AG09319 (cell line): ENCODE data around the gene UBE2H.

ENCODE experiments used
- DNase-seq: peaks from one replicate; pipeline ENCODE4 v3.0.0-alpha.2; 2010; ENCODE audit warnings: low read depth; ENCODE audit errors: extremely low read depth
- CTCF ChIP-seq: IDR thresholded peaks from 2 replicates; pipeline ENCODE4 v1.5.1; 2011; ENCODE audit warnings: low read depth, mild to moderate bottlenecking, inconsistent platforms, low read length, moderate library complexity

UBE2H gene

DNA sequence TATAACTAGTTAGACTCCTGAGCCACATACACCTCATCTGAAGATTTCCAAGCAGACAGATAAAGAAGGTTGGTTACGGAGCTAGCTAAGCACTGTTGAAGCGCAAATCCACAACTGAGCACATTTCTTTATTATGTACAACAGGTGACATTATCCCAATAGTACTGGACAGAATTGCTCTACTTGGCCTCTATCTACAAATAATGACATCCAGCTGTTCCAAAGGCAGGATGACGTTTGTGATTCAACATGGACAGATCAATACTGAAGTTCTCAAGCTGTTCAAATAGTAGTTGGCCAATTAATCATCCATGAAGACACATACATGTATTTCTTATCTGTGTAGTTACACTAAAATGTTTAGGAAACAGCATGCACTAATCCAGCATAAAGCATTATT lies 101.0 kb downstream of the UBE2H start:
- DNase-seq = no peak
- no peak for TF ChIP-seq CTCF

- no peak for DNase-seq
- no peak for TF ChIP-seq CTCF
Observed at GRCh38 chr7:129851174-129851573, 101.6 kb downstream of the UBE2H start.

DNA sequence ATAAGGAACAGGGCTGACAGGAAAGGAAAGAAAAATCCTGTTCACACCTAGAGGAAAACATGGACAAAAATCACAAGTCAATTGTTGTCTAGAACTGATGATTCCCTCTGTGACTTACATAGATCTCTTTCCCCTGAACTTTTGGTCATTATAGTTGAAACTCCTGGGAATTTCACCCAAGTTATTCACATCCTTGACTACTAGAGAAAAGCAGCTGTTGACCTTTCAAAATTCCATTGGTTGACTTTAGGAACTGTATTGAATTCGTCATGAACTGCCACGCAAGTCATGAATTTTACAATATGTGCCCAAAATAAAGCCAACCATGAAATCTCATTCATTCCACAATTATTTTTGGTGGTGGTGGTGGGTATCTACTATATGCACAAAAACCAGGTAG lies 104.3 kb downstream of the UBE2H start:
- no peak for DNase-seq
- no peak for TF ChIP-seq CTCF

DNA sequence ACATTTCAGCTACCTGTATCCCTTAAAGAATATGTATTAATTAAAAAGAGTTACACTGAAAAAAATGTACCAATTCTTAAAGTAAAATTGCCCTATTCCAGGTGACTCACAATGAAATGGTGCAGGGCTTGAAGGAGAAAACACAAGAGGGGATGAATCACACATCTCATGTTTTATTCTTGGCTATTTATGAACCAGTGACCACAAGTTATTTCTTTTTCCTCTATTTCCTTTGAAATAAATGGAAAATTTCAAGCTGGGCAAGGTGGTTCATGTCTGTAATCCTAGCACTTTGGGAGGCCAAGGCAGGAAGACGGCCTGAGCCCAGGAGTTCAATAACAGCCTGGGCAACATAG lies 106.8 kb downstream of the UBE2H start:
- DNase-seq = no peak
- TF ChIP-seq CTCF = no peak

DNA sequence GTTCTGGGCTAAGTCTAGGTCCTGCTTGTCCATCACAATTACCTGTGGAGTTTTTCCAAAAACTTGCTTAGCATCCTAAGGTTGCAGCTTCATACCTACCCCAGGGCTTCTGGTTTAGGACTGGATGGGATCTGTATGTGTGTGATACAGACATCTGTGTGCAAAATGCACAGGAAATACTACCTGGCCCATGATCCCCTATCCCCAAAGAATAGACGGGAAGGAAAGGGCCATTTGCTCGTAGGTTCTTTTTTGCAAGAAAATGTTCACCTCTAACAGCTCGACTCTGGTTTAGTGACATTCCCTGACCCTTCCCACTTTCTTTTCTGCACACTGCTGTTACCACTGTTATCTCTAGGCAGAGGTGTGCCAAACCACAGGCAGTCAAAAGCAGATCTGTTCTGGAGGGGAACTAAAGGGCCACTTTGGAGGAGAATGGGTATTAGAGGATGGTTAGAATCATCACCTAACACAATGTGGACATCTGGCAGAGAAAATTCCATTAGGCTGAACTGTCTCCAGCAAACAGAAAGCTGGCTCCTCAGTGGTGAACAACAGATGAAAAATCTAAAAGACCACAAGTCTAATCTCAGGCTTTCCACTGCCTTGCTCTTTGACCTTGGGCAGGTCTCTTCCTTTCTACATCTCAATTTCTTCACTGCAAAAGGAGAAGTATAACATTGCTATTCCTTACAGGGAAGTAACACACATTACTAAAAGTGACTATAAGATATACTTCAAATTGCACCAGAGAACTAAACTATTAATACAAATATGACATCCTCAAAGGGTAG lies 107.4 kb downstream of the UBE2H start:
- TF ChIP-seq CTCF = no peak
- DNase-seq = no peak

DNA sequence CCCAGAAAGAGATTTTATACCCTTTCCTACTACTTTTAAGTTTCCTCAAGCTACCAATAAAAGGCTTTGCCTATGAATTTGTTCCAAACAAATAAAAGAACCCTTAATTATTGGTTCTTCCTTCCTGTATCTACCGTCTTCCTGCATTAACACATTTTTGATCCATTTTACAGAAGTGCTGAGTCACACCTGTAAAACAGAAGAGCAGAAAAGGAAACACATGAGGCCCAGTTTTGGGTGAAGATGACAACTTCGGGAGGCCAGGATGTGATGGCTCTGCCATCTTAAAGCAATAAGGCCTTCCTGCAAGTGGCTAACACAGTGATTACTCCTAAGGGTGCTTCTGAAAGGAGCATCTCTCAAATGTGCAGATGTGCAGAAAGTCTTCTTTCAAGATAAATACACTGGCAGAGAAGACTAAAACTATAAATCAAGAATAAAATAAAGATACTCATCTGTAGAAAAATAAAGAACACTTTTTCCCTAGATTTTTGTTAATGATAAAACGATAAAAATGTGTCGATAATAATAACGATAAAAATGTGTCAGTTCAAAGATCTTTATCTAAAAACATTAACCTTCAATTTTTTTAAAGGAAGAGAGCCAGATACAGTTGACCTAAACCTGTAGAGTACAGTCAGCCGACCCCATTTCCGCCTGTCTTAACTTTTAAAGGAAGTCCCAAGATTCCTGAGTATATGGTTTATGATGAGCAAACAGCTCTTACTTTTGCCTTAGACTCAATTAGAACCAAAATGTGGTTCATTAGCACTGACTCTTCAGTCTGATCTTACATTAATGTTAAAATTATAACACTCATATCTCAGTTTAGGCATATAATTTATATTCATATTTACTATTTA lies 108.6 kb downstream of the UBE2H start:
- TF ChIP-seq CTCF = no peak
- no peak for DNase-seq

GRCh38 chr7:129843365-129843898 lies 109.3 kb downstream of the UBE2H start:
- TF ChIP-seq CTCF = no peak
- no peak for DNase-seq
